ENCODE measurements around the gene TEAD4.

GRCh38 chr12:3084742-3085141 lies 125.5 kb downstream of the TEAD4 start:
- no peak for TF ChIP-seq FOXM1 (IDR thresholded peaks at IDR 0.05; ENCODE audit: borderline replicate concordance)
- no peak for TF ChIP-seq SP1 (IDR thresholded peaks at IDR 0.05)
- TF ChIP-seq BHLHE40 (IDR thresholded peaks at IDR 0.05; ENCODE audit: borderline replicate concordance), result no peak
- no peak for TF ChIP-seq FOXA1 (IDR thresholded peaks at IDR 0.05)
- TF ChIP-seq L3MBTL2 (conservative IDR thresholded peaks at IDR 0.05), result no peak
- no peak for TF ChIP-seq SUZ12 (IDR thresholded peaks at IDR 0.05)
- no peak for TF ChIP-seq HDGF (IDR thresholded peaks at IDR 0.05; ENCODE audit: borderline replicate concordance)
- no peak for TF ChIP-seq NFRKB (IDR thresholded peaks at IDR 0.05)
- TF ChIP-seq ELF4 (IDR thresholded peaks at IDR 0.05), result no peak
- TF ChIP-seq ZNF384 (IDR thresholded peaks at IDR 0.05), result no peak
- no peak for TF ChIP-seq CTBP1 (IDR thresholded peaks at IDR 0.05; ENCODE audit: borderline replicate concordance)
- TF ChIP-seq TARDBP (IDR thresholded peaks at IDR 0.05), result no peak
- no peak for TF ChIP-seq PKNOX1 (IDR thresholded peaks at IDR 0.05)
- no peak for TF ChIP-seq ARNT (IDR thresholded peaks at IDR 0.05)
